WTC11 (cell line): Measurements from ENCODE around the gene THOC1. TPM values are rescaled to one million over a fixed set of nuclear protein-coding genes. Genes with fewer than 3 reads are reported as not detected.

ENCODE experiments used
- ATAC-seq: fragments of 200-7000 bp; cut with Tn5 transposase; 2 replicates; pipeline ENCODE4 v1.10.0; 2021; ENCODE audit warnings: mild to moderate bottlenecking, moderate library complexity
- CTCF ChIA-PET: fragments of 300-600 bp; sonication (Branson Sonifier 250); formaldehyde crosslinking; loops from one replicate; lab custom pipeline; 2021; ENCODE audit warnings: antibody characterized with exemption; lab: Charles Lee
- POLR2A ChIA-PET: fragments of 350-600 bp; sonication (Branson Sonifier 250); formaldehyde crosslinking; loops from one replicate; lab custom pipeline; 2021; ENCODE audit warnings: antibody characterized with exemption; lab: Charles Lee
- DNase-seq: peaks from one replicate; pipeline ENCODE4 v3.0.0; 2021; ENCODE audit warnings: low spot score
- H3K27ac Mint-ChIP-seq: 2 replicates; pipeline ENCODE4 v1.8.0; 2021; ENCODE audit warnings: mixed read lengths
- H3K27me3 Mint-ChIP-seq: 2 replicates; pipeline ENCODE4 v1.8.0; 2021; ENCODE audit warnings: low read depth, mild to moderate bottlenecking, moderate library complexity, mixed read lengths
- H3K36me3 Mint-ChIP-seq: 2 replicates; pipeline ENCODE4 v1.8.0; 2021; ENCODE audit warnings: mixed read lengths
- H3K4me1 Mint-ChIP-seq: 2 replicates; pipeline ENCODE4 v1.8.0; 2022; ENCODE audit warnings: mixed read lengths
- H3K4me3 Mint-ChIP-seq: 2 replicates; pipeline ENCODE4 v1.8.0; 2021; ENCODE audit warnings: mild to moderate bottlenecking, moderate library complexity, mixed read lengths
- H3K9me3 Mint-ChIP-seq: 2 replicates; pipeline ENCODE4 v1.8.0; 2021; ENCODE audit warnings: mixed read lengths
- ATF1 ChIP-seq: sonication (generic); formaldehyde crosslinking; IDR thresholded peaks from 2 replicates; pipeline ENCODE4 v1.8.1; 2023; ENCODE audit warnings: mild to moderate bottlenecking, moderate library complexity, missing genetic modification reagents
- EMX1 ChIP-seq: fragments of 250-450 bp; sonication (Bioruptor Pico); IDR thresholded peaks from 2 replicates; pipeline ENCODE4 v1.8.0; 2021; ENCODE audit warnings: mild to moderate bottlenecking
- ETV6 ChIP-seq: sonication (generic); formaldehyde crosslinking; IDR thresholded peaks from 2 replicates; pipeline ENCODE4 v1.8.1; 2022; ENCODE audit warnings: mild to moderate bottlenecking, missing genetic modification reagents
- FOXJ3 ChIP-seq: sonication (generic); formaldehyde crosslinking; IDR thresholded peaks from 2 replicates; pipeline ENCODE4 v1.9.0; 2021; ENCODE audit warnings: missing genetic modification reagents, mild to moderate bottlenecking, borderline replicate concordance
- FOXP1 ChIP-seq: sonication (generic); formaldehyde crosslinking; IDR thresholded peaks from 2 replicates; pipeline ENCODE4 v1.8.0; 2022; ENCODE audit warnings: missing genetic modification reagents, mild to moderate bottlenecking, moderate library complexity, borderline replicate concordance
- HMGA2 ChIP-seq: fragments of 250-450 bp; sonication (Bioruptor Pico); IDR thresholded peaks from 2 replicates; pipeline ENCODE4 v1.4.0; 2021; ENCODE audit warnings: mild to moderate bottlenecking, moderate library complexity
- MYBL2 ChIP-seq: sonication (generic); formaldehyde crosslinking; IDR thresholded peaks from 2 replicates; pipeline ENCODE4 v1.8.1; 2023; ENCODE audit warnings: mild to moderate bottlenecking, moderate library complexity, missing genetic modification reagents
- NFATC4 ChIP-seq: fragments of 250-450 bp; sonication (Bioruptor Pico); IDR thresholded peaks from 2 replicates; pipeline ENCODE4 v1.9.0; 2021; ENCODE audit warnings: mild to moderate bottlenecking
- NFYB ChIP-seq: sonication (generic); formaldehyde crosslinking; conservative IDR thresholded peaks from 2 replicates; pipeline ENCODE4 v1.8.0; 2022; ENCODE audit warnings: low read depth, missing genetic modification reagents
- PRRX2 ChIP-seq: fragments of 250-450 bp; sonication (Bioruptor Pico); IDR thresholded peaks from 2 replicates; pipeline ENCODE4 v1.8.0; 2021; ENCODE audit warnings: mild to moderate bottlenecking
- SMAD4 ChIP-seq: sonication (generic); formaldehyde crosslinking; IDR thresholded peaks from 2 replicates; pipeline ENCODE4 v1.8.0; 2022; ENCODE audit warnings: mild to moderate bottlenecking, missing genetic modification reagents
- SOX15 ChIP-seq: fragments of 250-450 bp; sonication (Bioruptor Pico); IDR thresholded peaks from 2 replicates; pipeline ENCODE4 v1.9.0; 2021; ENCODE audit warnings: mild to moderate bottlenecking
- TEAD1 ChIP-seq: sonication (generic); formaldehyde crosslinking; IDR thresholded peaks from 2 replicates; pipeline ENCODE4 v1.8.0; 2022; ENCODE audit warnings: mild to moderate bottlenecking, missing genetic modification reagents
- TP53 ChIP-seq: sonication (generic); formaldehyde crosslinking; IDR thresholded peaks from 2 replicates; pipeline ENCODE4 v1.8.1; 2023; ENCODE audit warnings: mild to moderate bottlenecking, missing genetic modification reagents
- ZBTB21 ChIP-seq: sonication (generic); formaldehyde crosslinking; IDR thresholded peaks from 2 replicates; pipeline ENCODE4 v1.8.1; 2023; ENCODE audit warnings: mild to moderate bottlenecking, missing genetic modification reagents, borderline replicate concordance
- ZNF219 ChIP-seq: sonication (generic); formaldehyde crosslinking; IDR thresholded peaks from 2 replicates; pipeline ENCODE4 v1.8.0; 2023; ENCODE audit warnings: missing genetic modification reagents, mild to moderate bottlenecking, borderline replicate concordance
- ZNF232 ChIP-seq: sonication (generic); formaldehyde crosslinking; IDR thresholded peaks from 2 replicates; pipeline ENCODE4 v1.8.0; 2022; ENCODE audit warnings: mild to moderate bottlenecking, missing genetic modification reagents
- ZNF396 ChIP-seq: fragments of 250-450 bp; sonication (Bioruptor Pico); IDR thresholded peaks from 2 replicates; pipeline ENCODE4 v1.8.0; 2021; ENCODE audit warnings: mild to moderate bottlenecking, moderate library complexity, borderline replicate concordance
- ZNF416 ChIP-seq: fragments of 250-450 bp; sonication (Bioruptor Pico); IDR thresholded peaks from 2 replicates; pipeline ENCODE4 v1.9.0; 2021; ENCODE audit warnings: mild to moderate bottlenecking, inconsistent platforms
- total RNA-seq: library from RNA; stranded (reverse); gene quantifications from 3 replicates; pipeline ENCODE4 v1.2.3, GENCODE V29; 2021
- TF ChIP-seq, protein P1 (sequence below): sonication (generic); formaldehyde crosslinking; IDR thresholded peaks from 2 replicates; pipeline ENCODE4 v1.8.1; 2023; ENCODE audit warnings: mild to moderate bottlenecking, missing genetic modification reagents, moderate library complexity
- TF ChIP-seq, protein P2 (sequence below): fragments of 250-450 bp; sonication (Bioruptor Pico); conservative IDR thresholded peaks from 2 replicates; pipeline ENCODE4 v1.9.0; 2021; ENCODE audit warnings: mild to moderate bottlenecking
- TF ChIP-seq, protein P3 (sequence below): sonication (generic); formaldehyde crosslinking; IDR thresholded peaks from 2 replicates; pipeline ENCODE4 v1.8.0; 2022; ENCODE audit warnings: mild to moderate bottlenecking, missing genetic modification reagents
- TF ChIP-seq, protein P4 (sequence below): sonication (generic); formaldehyde crosslinking; IDR thresholded peaks from 2 replicates; pipeline ENCODE4 v1.8.1; 2023; ENCODE audit warnings: mild to moderate bottlenecking, missing genetic modification reagents
- TF ChIP-seq, protein P5 (sequence below): sonication (generic); formaldehyde crosslinking; IDR thresholded peaks from 2 replicates; pipeline ENCODE4 v1.8.1; 2022; ENCODE audit warnings: low read depth, missing genetic modification reagents, borderline replicate concordance

Gene THOC1
- total RNA-seq, 1 experiment from 2014 or later: 65.8 TPM

DNA sequence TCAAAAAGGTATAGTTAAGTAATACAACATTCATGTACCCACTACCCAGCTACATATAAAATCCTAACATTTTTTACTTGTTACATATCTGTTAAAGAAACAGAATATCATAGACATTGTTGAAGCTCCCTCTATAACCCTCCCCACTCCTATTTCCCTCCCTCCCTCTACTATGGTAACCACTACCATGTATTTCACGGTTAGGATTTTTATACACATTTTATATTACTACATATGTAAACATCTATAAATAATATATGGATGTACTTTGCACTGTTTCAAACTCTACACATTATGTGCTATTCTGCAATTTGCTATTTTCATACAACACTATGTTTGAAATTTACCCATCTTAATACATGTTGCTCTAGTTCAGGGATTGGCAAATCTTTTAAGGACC, 36.3 kb downstream of the THOC1 start (continued):
- TF ChIP-seq, protein P1, sequence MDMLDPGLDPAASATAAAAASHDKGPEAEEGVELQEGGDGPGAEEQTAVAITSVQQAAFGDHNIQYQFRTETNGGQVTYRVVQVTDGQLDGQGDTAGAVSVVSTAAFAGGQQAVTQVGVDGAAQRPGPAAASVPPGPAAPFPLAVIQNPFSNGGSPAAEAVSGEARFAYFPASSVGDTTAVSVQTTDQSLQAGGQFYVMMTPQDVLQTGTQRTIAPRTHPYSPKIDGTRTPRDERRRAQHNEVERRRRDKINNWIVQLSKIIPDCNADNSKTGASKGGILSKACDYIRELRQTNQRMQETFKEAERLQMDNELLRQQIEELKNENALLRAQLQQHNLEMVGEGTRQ (CRISPR knock-in tag): no peak
- TF ChIP-seq, protein P2, sequence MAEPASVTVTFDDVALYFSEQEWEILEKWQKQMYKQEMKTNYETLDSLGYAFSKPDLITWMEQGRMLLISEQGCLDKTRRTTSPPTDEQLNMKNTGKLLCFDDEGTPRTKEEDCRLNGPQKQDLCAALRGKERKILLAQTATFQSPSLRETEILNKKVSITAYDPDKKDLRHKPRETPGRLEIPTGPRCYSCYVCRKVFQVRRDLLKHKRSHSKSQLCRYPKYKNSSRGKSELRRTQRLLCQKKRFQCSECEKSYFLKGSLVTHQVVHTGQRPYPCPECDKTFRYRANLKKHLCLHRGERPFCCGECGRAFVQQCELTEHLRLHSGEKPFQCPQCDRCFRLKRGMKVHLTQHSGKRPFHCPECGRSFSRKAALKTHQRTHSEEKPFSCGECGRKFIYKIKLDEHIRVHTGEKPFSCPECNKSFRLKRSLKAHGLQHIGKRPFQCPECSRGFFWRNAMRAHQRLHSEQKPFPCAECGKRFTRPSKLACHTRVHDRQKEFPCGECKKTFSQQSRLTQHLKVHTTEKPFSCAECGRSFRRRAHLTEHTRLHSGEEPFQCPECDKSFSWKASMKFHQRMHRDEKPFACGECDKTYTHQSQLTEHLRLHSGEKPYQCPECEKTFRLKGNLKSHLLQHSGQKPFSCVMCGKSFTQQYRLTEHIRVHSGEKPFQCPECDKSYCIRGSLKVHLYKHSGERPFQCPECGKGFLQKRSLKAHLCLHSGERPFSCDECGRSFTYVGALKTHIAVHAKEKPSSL (CRISPR knock-in tag): no peak

DNA sequence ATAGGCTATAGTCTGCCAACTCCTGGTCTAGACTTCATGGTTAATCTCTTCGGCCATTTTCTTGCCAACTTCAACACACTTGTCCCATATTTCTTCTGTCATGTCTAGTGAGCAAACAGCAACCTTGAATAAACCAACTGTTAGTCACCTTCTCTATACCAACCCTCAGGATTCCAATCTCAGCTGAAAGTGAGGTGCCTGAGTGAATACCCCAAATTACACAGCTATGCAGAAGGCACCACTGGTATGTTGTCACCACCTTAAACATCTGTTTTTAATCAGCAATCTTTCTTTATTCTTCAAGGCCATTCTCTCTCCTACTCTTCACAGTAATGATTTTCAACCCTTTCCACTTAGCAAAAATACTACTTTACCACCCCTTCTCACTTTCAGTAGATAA, 39.3 kb downstream of the THOC1 start:
- Mint-ChIP-seq H3K4me3 (no peak overlapping the region), H3K4me1 (0 out of 2 replicates have a peak, but pooled peaks cover 3% of the 10 kb centered on the region), H3K27ac (no peak overlapping the region), H3K27me3 (no peaks in the 10 kb centered on the region), H3K36me3 (peaks cover 47% of the 10 kb centered on the region), H3K9me3 (no peaks in the 10 kb centered on the region)
- TF ChIP-seq TP53 (CRISPR knock-in tag) (no peak), ZNF416 (CRISPR knock-in tag) (no peak), ZNF232 (CRISPR knock-in tag) (no peak), FOXP1 (no peak), ZNF396 (CRISPR knock-in tag) (no peak), NFYB (CRISPR knock-in tag) (no peak), HMGA2 (no peak), TEAD1 (CRISPR knock-in tag) (no peak), ZBTB21 (CRISPR knock-in tag) (no peak), MYBL2 (CRISPR knock-in tag) (no peak), ETV6 (CRISPR knock-in tag) (no peak), SMAD4 (CRISPR knock-in tag) (no peak), NFATC4 (no peak), ZNF219 (CRISPR knock-in tag) (no peak), SOX15 (CRISPR knock-in tag) (no peak), EMX1 (CRISPR knock-in tag) (no peak), ATF1 (CRISPR knock-in tag) (no peak)
- TF ChIP-seq, protein P3, sequence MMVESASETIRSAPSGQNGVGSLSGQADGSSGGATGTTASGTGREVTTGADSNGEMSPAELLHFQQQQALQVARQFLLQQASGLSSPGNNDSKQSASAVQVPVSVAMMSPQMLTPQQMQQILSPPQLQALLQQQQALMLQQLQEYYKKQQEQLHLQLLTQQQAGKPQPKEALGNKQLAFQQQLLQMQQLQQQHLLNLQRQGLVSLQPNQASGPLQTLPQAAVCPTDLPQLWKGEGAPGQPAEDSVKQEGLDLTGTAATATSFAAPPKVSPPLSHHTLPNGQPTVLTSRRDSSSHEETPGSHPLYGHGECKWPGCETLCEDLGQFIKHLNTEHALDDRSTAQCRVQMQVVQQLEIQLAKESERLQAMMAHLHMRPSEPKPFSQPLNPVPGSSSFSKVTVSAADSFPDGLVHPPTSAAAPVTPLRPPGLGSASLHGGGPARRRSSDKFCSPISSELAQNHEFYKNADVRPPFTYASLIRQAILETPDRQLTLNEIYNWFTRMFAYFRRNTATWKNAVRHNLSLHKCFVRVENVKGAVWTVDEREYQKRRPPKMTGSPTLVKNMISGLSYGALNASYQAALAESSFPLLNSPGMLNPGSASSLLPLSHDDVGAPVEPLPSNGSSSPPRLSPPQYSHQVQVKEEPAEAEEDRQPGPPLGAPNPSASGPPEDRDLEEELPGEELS (CRISPR knock-in tag): no peak
- TF ChIP-seq, protein P4, sequence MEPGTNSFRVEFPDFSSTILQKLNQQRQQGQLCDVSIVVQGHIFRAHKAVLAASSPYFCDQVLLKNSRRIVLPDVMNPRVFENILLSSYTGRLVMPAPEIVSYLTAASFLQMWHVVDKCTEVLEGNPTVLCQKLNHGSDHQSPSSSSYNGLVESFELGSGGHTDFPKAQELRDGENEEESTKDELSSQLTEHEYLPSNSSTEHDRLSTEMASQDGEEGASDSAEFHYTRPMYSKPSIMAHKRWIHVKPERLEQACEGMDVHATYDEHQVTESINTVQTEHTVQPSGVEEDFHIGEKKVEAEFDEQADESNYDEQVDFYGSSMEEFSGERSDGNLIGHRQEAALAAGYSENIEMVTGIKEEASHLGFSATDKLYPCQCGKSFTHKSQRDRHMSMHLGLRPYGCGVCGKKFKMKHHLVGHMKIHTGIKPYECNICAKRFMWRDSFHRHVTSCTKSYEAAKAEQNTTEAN: no peak
- ATAC-seq (no peak), DNase-seq (no peak)
- ChIA-PET CTCF (no interaction called here), POLR2A (no interaction called here)

DNA sequence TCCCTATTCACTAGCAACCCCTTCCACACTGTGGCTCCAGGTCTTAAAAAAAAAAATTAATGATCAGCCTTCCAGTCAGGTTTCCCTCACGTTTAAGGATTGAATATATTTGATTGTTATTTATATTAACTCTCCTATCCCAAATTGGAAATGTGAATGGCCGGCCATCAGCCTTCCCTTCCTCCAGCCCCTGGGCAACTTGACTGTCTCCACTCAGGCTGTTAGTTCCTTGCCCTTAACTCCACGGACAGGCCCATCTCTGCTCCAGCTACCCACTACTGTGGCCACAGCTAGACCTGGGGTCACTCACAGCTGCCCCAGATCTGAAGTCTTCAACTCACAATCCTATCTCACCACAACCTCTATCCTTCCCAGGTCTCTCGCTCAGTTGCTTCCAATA, 39.9 kb downstream of the THOC1 start:
- ChIA-PET CTCF (no interaction called here), POLR2A (no interaction called here)
- Mint-ChIP-seq H3K4me3 (no peak overlapping the region), H3K27ac (no peak overlapping the region), H3K27me3 (no peaks in the 10 kb centered on the region), H3K36me3 (peaks cover 54% of the 10 kb centered on the region), H3K4me1 (0 out of 2 replicates have a peak, but pooled peaks cover 3% of the 10 kb centered on the region), H3K9me3 (peaks cover 4% of the 10 kb centered on the region; the same call in 1 of the 2 replicates)
- no peak for DNase-seq
- no peak for ATAC-seq
- TF ChIP-seq, protein P4: no peak
- TF ChIP-seq, protein P5, sequence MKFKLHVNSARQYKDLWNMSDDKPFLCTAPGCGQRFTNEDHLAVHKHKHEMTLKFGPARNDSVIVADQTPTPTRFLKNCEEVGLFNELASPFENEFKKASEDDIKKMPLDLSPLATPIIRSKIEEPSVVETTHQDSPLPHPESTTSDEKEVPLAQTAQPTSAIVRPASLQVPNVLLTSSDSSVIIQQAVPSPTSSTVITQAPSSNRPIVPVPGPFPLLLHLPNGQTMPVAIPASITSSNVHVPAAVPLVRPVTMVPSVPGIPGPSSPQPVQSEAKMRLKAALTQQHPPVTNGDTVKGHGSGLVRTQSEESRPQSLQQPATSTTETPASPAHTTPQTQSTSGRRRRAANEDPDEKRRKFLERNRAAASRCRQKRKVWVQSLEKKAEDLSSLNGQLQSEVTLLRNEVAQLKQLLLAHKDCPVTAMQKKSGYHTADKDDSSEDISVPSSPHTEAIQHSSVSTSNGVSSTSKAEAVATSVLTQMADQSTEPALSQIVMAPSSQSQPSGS (CRISPR knock-in tag): no peak
- TF ChIP-seq FOXJ3 (CRISPR knock-in tag) (no peak), PRRX2 (no peak)
